Activated CD4-positive, alpha-beta T cell treated with anti-CD3 and anti-CD28 coated beads, Interleukin-2, amount 50 U/mL, for 48 hours (primary cell): Measurements from ENCODE around the gene NTN4.
"Not testable (repeated sequence)": the region's sequence is repeated elsewhere in the genome, so short reads cannot be mapped to it uniquely, and the experiment has no call there.

ENCODE experiments used
- DNase-seq, 2 experiments: peaks; one replicate each; pipeline ENCODE4 v3.0.0-alpha.2; 2020

The NTN4 gene

GRCh38 chr12:95616470-95616869, 174.1 kb downstream of the NTN4 start:
- DNase-seq, result not testable (repeated sequence)

DNA sequence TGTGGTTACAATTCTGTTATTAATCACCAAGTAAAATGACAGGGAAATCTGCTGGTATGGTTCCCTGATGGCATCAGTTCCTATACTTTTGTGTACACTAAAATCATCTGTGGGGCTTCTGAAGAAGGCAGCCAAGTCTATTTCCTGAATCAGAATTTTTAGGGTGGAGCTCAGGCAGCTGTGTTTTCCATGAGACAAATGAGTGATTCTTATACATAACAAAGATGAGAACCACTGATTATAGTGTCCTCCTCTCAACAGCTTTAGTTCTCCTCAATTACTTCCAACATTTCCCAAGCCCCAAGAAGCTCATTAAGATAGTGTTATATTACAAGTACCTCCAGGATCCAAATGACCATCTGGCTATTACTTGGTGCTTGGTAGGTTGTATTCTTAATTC, 174.8 kb downstream of the NTN4 start:
- DNase-seq, result no peak

- DNase-seq, result no peak
Observed at GRCh38 chr12:95614390-95614982, 176.1 kb downstream of the NTN4 start.

GRCh38 chr12:95613021-95613420, 177.5 kb downstream of the NTN4 start:
- no peak for DNase-seq

- DNase-seq, result no peak
Observed at GRCh38 chr12:95611676-95612309, 178.8 kb downstream of the NTN4 start.

- DNase-seq, result no peak
Observed at GRCh38 chr12:95608252-95609033, 182.1 kb downstream of the NTN4 start.
